ENCODE data around the gene PINK1.

- TF ChIP-seq CTCF (conservative IDR thresholded peaks at IDR 0.05; ENCODE audit: low read depth, low read length) (no peak), EZH2 (IDR thresholded peaks at IDR 0.05; ENCODE audit: borderline replicate concordance, low read depth, low read length, poor library complexity, severe bottlenecking) (no peak)
Observed at GRCh38 chr1:20626524-20626923, 6.7 kb upstream of the PINK1 start.
